ENCODE measurements around the gene SUSD4. TPM values are rescaled to one million over a fixed set of nuclear protein-coding genes. Genes with fewer than 3 reads are reported as not detected.
"Not testable (repeated sequence)": the region's sequence is repeated elsewhere in the genome, so short reads cannot be mapped to it uniquely, and the experiment has no call there.

The SUSD4 gene
- total RNA-seq, 4 donors from 2014 or later, result 2.2 to 5.3 (median 2.5) TPM

DNA sequence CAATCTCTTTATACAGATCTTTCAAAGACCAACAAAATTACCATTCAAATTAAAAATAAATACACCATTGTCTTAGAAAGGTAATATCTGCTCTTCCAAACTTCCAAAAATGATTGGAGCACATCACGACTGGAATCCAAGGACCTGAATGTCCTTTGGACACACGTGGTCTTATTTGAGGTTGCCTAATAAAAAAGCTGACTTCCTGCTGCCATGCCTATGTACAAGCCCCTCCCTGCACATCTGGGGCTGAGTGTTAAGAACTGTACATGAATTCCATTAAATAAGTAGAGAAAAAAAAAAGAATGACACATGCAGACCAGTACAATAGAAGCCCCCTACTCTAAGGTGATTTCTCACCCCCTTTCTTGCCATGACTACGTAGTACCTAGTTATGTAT, 73.6 kb downstream of the SUSD4 start:
- Histone ChIP-seq H3K9me3 (no peaks in the 10 kb centered on the region), H3K36me3 (no peaks in the 10 kb centered on the region), H3K27me3 (no peaks in the 10 kb centered on the region), H3K4me1 (no peaks in the 10 kb centered on the region), H3K27ac (no peak overlapping the region), H3K4me3 (no peak overlapping the region)
- TF ChIP-seq POLR2AphosphoS5 (IDR thresholded peaks at IDR 0.05) (no peak), POLR2A (IDR thresholded peaks at IDR 0.05) (no peak), EP300 (IDR thresholded peaks at IDR 0.05) (no peak)
- TF ChIP-seq, protein P1, sequence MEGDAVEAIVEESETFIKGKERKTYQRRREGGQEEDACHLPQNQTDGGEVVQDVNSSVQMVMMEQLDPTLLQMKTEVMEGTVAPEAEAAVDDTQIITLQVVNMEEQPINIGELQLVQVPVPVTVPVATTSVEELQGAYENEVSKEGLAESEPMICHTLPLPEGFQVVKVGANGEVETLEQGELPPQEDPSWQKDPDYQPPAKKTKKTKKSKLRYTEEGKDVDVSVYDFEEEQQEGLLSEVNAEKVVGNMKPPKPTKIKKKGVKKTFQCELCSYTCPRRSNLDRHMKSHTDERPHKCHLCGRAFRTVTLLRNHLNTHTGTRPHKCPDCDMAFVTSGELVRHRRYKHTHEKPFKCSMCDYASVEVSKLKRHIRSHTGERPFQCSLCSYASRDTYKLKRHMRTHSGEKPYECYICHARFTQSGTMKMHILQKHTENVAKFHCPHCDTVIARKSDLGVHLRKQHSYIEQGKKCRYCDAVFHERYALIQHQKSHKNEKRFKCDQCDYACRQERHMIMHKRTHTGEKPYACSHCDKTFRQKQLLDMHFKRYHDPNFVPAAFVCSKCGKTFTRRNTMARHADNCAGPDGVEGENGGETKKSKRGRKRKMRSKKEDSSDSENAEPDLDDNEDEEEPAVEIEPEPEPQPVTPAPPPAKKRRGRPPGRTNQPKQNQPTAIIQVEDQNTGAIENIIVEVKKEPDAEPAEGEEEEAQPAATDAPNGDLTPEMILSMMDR (IDR thresholded peaks at IDR 0.05), result no peak
- 42 to 60% methylated on average over 3 of the region's 3 CpGs for WGBS, 2 donors (ENCODE audit: low coverage in 1 of 2)
- no peak for ATAC-seq

DNA sequence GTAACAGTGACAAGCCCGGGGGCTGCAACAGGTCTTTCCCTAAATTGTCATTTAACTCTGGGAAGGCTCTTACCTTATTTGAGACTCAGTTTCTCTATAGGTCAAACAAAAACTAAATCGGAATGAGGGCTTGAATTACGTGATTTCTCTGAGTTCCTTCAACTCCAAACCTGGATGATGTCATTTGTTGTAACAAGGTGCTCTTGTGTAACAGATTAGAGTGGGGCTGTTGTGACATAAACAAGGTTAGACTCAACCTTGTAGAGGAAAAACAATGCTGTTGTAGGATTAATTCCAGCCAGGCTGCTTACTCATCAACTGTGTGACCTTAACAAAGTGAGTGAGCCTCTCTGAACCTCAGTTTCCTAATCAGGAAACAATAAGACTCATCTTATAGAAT, 74.4 kb downstream of the SUSD4 start:
- 88 to 100% methylated on average over 2 to 3 of the region's 3 CpGs for WGBS, 2 donors (ENCODE audit: low coverage in 1 of 2)
- no peak for TF ChIP-seq EP300 (IDR thresholded peaks at IDR 0.05)
- TF ChIP-seq POLR2A (IDR thresholded peaks at IDR 0.05), result no peak
- no peak for TF ChIP-seq POLR2AphosphoS5 (IDR thresholded peaks at IDR 0.05)
- TF ChIP-seq, protein P1 (IDR thresholded peaks at IDR 0.05), result no peak
- H3K27ac ChIP-seq, result no peak overlapping the region
- no peaks in the 10 kb centered on the region for H3K4me1 ChIP-seq
- H3K9me3 ChIP-seq, result no peaks in the 10 kb centered on the region
- no peak for ATAC-seq
- no peaks in the 10 kb centered on the region for H3K27me3 ChIP-seq
- no peaks in the 10 kb centered on the region for H3K36me3 ChIP-seq
- H3K4me3 ChIP-seq, result no peak overlapping the region

DNA sequence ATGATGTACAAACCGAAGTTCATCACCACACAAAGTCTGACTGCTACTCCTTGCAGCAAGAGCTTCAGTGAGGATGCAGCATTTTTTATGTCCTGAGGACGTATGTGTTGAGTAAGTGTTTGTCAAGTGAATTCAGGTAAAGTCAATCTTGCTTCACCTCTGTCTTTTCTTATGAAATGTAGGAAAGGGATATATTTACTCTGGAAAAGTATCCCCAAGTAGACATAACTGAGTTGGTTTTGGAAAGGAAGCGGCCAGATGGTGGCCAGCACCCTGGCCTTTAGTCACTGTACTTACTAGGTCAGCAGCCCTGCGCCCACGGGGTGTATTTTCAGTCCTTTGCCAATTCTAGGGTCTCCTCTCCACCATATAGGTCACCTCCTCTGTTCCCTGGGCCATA, 75.2 kb downstream of the SUSD4 start:
- Histone ChIP-seq H3K27me3 (no peaks in the 10 kb centered on the region), H3K27ac (no peak overlapping the region), H3K4me1 (no peaks in the 10 kb centered on the region), H3K36me3 (no peaks in the 10 kb centered on the region), H3K4me3 (no peak overlapping the region), H3K9me3 (no peaks in the 10 kb centered on the region)
- TF ChIP-seq POLR2A (IDR thresholded peaks at IDR 0.05) (no peak), POLR2AphosphoS5 (IDR thresholded peaks at IDR 0.05) (no peak), EP300 (IDR thresholded peaks at IDR 0.05) (no peak)
- TF ChIP-seq, protein P1 (IDR thresholded peaks at IDR 0.05), result no peak
- WGBS, 2 donors (ENCODE audit: low coverage in 1 of 2), result 83 to 88% methylated on average over 3 to 5 of the region's 5 CpGs
- ATAC-seq, result no peak

DNA sequence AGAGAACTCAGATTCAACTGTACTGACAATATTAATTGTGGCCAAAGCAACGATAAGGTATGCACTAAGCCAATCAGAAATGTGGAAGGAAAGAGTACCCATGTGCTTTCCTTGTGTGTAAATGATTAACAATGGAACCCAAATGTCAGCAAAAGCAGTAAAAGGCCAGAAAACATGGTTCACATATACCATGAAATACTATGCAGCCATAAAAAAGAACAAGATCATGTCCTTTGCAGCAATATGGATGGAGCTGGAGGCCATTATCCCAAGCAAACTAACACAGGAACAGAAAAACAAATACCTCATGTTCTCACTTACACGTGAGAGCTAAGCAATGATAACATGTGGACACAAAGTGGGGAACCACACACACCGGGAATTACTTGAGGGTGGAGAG, 78.5 kb downstream of the SUSD4 start:
- Histone ChIP-seq H3K27ac (no peak overlapping the region), H3K9me3 (no peaks in the 10 kb centered on the region), H3K4me1 (no peaks in the 10 kb centered on the region), H3K36me3 (no peaks in the 10 kb centered on the region), H3K27me3 (no peaks in the 10 kb centered on the region), H3K4me3 (no peak overlapping the region)
- 94 to 100% methylated on average over 2 to 3 of the region's 3 CpGs for WGBS, 2 donors (ENCODE audit: low coverage in 1 of 2)
- TF ChIP-seq, protein P1 (IDR thresholded peaks at IDR 0.05), result no peak
- TF ChIP-seq POLR2A (IDR thresholded peaks at IDR 0.05) (no peak), EP300 (IDR thresholded peaks at IDR 0.05) (no peak), POLR2AphosphoS5 (IDR thresholded peaks at IDR 0.05) (no peak)
- ATAC-seq, result no peak

DNA sequence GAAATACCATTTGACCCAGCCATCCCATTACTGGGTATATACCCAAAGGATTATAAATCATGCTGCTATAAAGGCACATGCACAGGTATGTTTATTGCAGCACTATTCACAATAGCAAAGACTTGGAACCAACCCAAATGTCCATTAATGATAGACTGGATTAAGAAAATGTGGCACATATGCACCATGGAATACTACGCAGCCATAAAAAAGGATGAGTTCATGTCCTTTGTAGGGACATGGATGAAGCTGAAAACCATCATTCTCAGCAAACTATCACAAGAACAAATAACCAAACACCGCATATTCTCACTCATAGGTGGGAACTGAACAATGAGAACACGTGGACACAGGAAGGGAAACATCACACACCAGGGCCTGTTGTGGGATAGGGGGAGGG, 80.3 kb downstream of the SUSD4 start:
- H3K27ac ChIP-seq, H3K36me3 ChIP-seq, H3K9me3 ChIP-seq, H3K4me3 ChIP-seq, ATAC-seq, H3K27me3 ChIP-seq, H3K4me1 ChIP-seq: not testable (repeated sequence)
- 57 to 100% methylated on average over 1 to 3 of the region's 3 CpGs for WGBS, 2 donors (ENCODE audit: low coverage in 1 of 2)

DNA sequence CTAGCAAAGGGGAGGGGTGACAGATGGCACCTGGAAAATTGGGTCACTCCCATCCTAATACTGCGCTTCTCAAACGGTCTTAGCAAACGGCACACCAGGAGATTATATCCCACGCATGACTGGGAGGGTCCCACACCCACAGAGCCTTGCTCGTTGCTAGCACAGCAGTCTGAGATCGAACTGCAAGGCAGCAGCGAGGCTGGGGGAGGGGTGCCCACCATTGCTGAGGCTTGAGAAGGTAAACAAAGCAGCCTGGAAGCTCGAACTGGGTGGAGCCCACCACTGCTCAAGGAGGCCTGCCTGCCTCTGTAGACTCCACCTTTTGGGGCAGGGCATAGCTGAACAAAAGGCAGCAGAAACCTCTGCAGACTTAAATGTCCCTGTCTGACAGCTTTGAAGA, 85.7 kb downstream of the SUSD4 start:
- H3K36me3 ChIP-seq, ATAC-seq, H3K27me3 ChIP-seq, H3K27ac ChIP-seq, H3K4me1 ChIP-seq, H3K9me3 ChIP-seq, H3K4me3 ChIP-seq: not testable (repeated sequence)
- WGBS, 2 donors (ENCODE audit: low coverage in 1 of 2), result 33 to 80% methylated on average over 1 to 2 of the region's 8 CpGs

Measured in gastroesophageal sphincter (tissue), 4 donors.